ENCODE results near the gene NSMCE1. TPM values are rescaled to one million over a fixed set of nuclear protein-coding genes. Genes with fewer than 3 reads are reported as not detected.

The NSMCE1 gene
- total RNA-seq, 1 experiment from 2014 or later: 106 TPM

- BruUV-seq (replicated peaks): no TSS peak
- H3K9me3 Mint-ChIP-seq (ENCODE audit: unreplicated experiment): no peaks in the 10 kb centered on the region
- ChIA-PET CTCF (no interaction called here), POLR2A (no interaction called here)
- intact Hi-C loops (cut with micrococcal nuclease): no loop called here
- no peaks in the 10 kb centered on the region for H3K27me3 Mint-ChIP-seq (ENCODE audit: insufficient read depth, unreplicated experiment)
- no peak for TF ChIP-seq CTCF (IDR thresholded peaks at IDR 0.05; ENCODE audit: unreplicated experiment)
- no peak overlapping the region for H3K27ac Mint-ChIP-seq (ENCODE audit: low read depth, unreplicated experiment)
- DNase-seq (ENCODE audit: unreplicated experiment): no peak
- no peak overlapping the region for H3K4me3 Mint-ChIP-seq (ENCODE audit: unreplicated experiment)
- no peaks in the 10 kb centered on the region for H3K4me1 Mint-ChIP-seq (ENCODE audit: insufficient read depth, unreplicated experiment)
- peaks cover 5% of the 10 kb centered on the region for H3K36me3 Mint-ChIP-seq (ENCODE audit: insufficient read depth, unreplicated experiment)
Measured at GRCh38 chr16:27215660-27216059, 52.9 kb downstream of the NSMCE1 start.

DNA sequence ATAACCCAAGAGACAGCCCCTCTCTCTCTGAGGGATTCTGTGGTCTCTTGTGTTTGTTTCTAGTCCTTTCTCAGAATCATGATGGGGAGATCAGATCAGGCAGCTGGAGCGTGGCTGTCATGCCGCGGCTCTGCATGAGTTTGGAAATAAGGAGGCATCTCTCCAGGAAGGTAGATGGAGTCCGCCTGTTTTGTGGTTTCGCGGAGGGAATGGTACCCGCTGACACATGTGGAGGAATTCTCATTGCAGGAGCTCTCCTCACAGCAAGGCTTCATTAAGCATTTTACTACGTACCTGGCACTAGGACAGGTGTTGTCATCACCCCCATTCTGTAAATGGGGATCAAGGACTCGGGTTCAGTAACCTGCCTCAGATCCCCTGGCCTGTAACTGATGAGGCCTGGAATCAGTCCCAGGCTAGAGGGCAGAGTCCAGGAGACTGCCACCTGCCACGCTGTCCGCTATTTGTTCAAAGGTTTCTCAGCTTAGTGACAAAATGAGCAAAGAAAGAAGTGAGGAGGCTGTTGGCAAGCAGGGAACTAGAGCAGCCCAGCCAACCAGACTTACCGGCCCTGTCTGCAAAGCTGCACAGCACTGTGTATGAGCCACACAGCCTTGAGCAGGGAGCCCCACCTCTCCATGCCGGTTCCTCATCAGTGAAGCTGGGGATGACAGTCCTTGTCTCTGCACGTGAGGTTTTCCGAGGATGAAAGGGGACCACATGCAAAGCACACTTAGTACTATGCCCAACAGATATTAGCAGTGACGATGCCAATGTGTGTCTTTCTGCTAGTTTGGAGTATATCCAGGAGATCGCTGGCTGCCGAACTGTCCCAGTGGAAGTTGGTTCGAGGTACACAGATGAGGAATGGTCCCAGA is 54.2 kb downstream of the NSMCE1 start:
- ChIA-PET CTCF (interaction anchor here (0.8 to 1.0 kb wide), 2 partner anchors 23 to 154 kb away, joined by 3 to 8 read pairs; no protein-coding TSS in a partner anchor), POLR2A (no interaction called here)
- TF ChIP-seq CTCF (IDR thresholded peaks at IDR 0.05; ENCODE audit: unreplicated experiment): no peak
- no peak for DNase-seq (ENCODE audit: unreplicated experiment)
- Mint-ChIP-seq H3K9me3 (ENCODE audit: unreplicated experiment) (no peaks in the 10 kb centered on the region), H3K4me1 (ENCODE audit: insufficient read depth, unreplicated experiment) (no peaks in the 10 kb centered on the region), H3K27me3 (ENCODE audit: insufficient read depth, unreplicated experiment) (no peaks in the 10 kb centered on the region), H3K4me3 (ENCODE audit: unreplicated experiment) (no peak overlapping the region), H3K27ac (ENCODE audit: low read depth, unreplicated experiment) (no peak overlapping the region), H3K36me3 (ENCODE audit: insufficient read depth, unreplicated experiment) (peaks cover 5% of the 10 kb centered on the region)
- intact Hi-C loops (cut with micrococcal nuclease): no loop called here
- BruUV-seq (replicated peaks): no TSS peak

- H3K27me3 Mint-ChIP-seq (ENCODE audit: insufficient read depth, unreplicated experiment): no peaks in the 10 kb centered on the region
- CTCF ChIA-PET: interaction anchor here (1.7 kb wide), 1 partner anchor 24 kb away, joined by 11 read pairs; no protein-coding TSS in a partner anchor
- no peaks in the 10 kb centered on the region for H3K9me3 Mint-ChIP-seq (ENCODE audit: unreplicated experiment)
Measured at GRCh38 chr16:27211026-27211425, 57.5 kb downstream of the NSMCE1 start.

More at GRCh38 chr16:27211026-27211425, 57.5 kb downstream of the NSMCE1 start:
- no peak for DNase-seq (ENCODE audit: unreplicated experiment)
- H3K4me1 Mint-ChIP-seq (ENCODE audit: insufficient read depth, unreplicated experiment): no peaks in the 10 kb centered on the region
- H3K27ac Mint-ChIP-seq (ENCODE audit: low read depth, unreplicated experiment): no peak overlapping the region
- no peak for TF ChIP-seq CTCF (IDR thresholded peaks at IDR 0.05; ENCODE audit: unreplicated experiment)
- H3K4me3 Mint-ChIP-seq (ENCODE audit: unreplicated experiment): no peak overlapping the region
- POLR2A ChIA-PET: interaction anchor here (0.6 kb wide), 1 partner anchor 57 kb away, joined by 3 read pairs; no protein-coding TSS in a partner anchor
- intact Hi-C loops (cut with micrococcal nuclease): no loop called here
- no TSS peak for BruUV-seq (replicated peaks)
- H3K36me3 Mint-ChIP-seq (ENCODE audit: insufficient read depth, unreplicated experiment): peaks cover 5% of the 10 kb centered on the region

Measured in MCF 10A (cell line).